Transverse colon (tissue), 4 donors: ENCODE results near the gene ZNF100. TPM values are rescaled to one million over a fixed set of nuclear protein-coding genes. Genes with fewer than 3 reads are reported as not detected.

Source experiments
- DNase-seq: peaks from one replicate; pipeline ENCODE4 v3.0.0-alpha.2; 2019
- H3K27ac ChIP-seq, 4 donors: fragments of 200-600 bp; sonication (generic); 2 replicates each; pipeline ENCODE4 v1.5.1; 2016 to 2018; ENCODE audit warnings: inconsistent platforms in 4 of 4
- H3K27me3 ChIP-seq: fragments of 200-600 bp; sonication (generic); 2 replicates; pipeline ENCODE4 v1.5.1; 2017; ENCODE audit warnings: inconsistent platforms
- H3K36me3 ChIP-seq, 4 donors: fragments of 200-600 bp; sonication (generic); 2 replicates each; pipeline ENCODE4 v1.5.1; 2017 to 2019; ENCODE audit warnings: inconsistent platforms in 4 of 4
- H3K4me1 ChIP-seq, 4 donors: fragments of 200-600 bp; sonication (generic); 2 replicates each; pipeline ENCODE4 v1.5.1; 2017 to 2020; ENCODE audit warnings: inconsistent platforms in 4 of 4
- H3K4me3 ChIP-seq, 4 donors: fragments of 200-600 bp; sonication (generic); 1 replicate in 1 of 4; 2 replicates in 3 of 4; pipeline versions ENCODE4 v1.5.1 to v1.6.1; 2017 to 2019; ENCODE audit warnings: inconsistent platforms in 4 of 4
- H3K9me3 ChIP-seq, 2 donors: fragments of 200-600 bp; sonication (generic); 2 replicates each; pipeline ENCODE4 v1.5.1; 2017 to 2019; ENCODE audit warnings: inconsistent platforms in 2 of 2
- CTCF ChIP-seq, 5 experiments: fragments of 200-600 bp in 3 of 5; fragments of 450-650 bp in 2 of 5; sonication (generic) in 3 of 5; IDR thresholded peaks; 1 replicate in 2 of 5; 2 replicates in 3 of 5; pipeline ENCODE4 v1.5.1; 2016 to 2017; ENCODE audit warnings: antibody characterized with exemption in 5 of 5, inconsistent platforms in 3 of 5, mild to moderate bottlenecking in 2 of 5, moderate library complexity in 1 of 5
- EP300 ChIP-seq: sonication (generic); formaldehyde crosslinking; IDR thresholded peaks from one replicate; pipeline ENCODE4 v1.6.1; 2017; ENCODE audit warnings: antibody characterized with exemption, low read depth
- POLR2A ChIP-seq: fragments of 450-650 bp; IDR thresholded peaks from one replicate; pipeline ENCODE4 v1.6.1; 2016; ENCODE audit warnings: antibody characterized with exemption, mild to moderate bottlenecking, moderate library complexity
- POLR2AphosphoS5 ChIP-seq, 3 donors: sonication (generic); formaldehyde crosslinking; IDR thresholded peaks; one replicate each; pipeline ENCODE4 v1.6.1; 2016; ENCODE audit warnings: antibody characterized with exemption in 3 of 3
- WGBS, 2 donors: methylation state at CpG; one replicate each; pipeline ENCODE4 v1.1.5; 2018; ENCODE audit warnings: low coverage in 1 of 2; 5-methylcytosine and 5-hydroxymethylcytosine counted together
- in situ Hi-C, 4 donors: fragments of 200-750 bp; cut with MboI; loops; one replicate each; pipeline versions ENCODE4 v1.15.0 to v1.15.1; 2017; ENCODE audit warnings: low sequenced_read_pairs in 3 of 4, low pct_ligation_motif_present in 1 of 4, low pct_unique_long_range_greater_than_20kb in 1 of 4
- intact Hi-C: fragments of 100-400 bp; cut with DNase I; formaldehyde crosslinking; loops from one replicate; pipeline ENCODE4 v1.15.1; 2023; ENCODE audit warnings: low total_unique reads
- total RNA-seq, 4 donors: library from RNA; depleted of rRNA; stranded (reverse); fragments of >200 nt; gene quantifications; one replicate each; pipeline ENCODE4 v1.1.0, GENCODE V29; 2016

Gene ZNF100
- total RNA-seq, 4 donors from 2014 or later, result 0.75 to 24.1 (median 9.0) TPM

- TF ChIP-seq EP300 (no peak), POLR2AphosphoS5 (IDR thresholded peaks at IDR 0.05) (no peak), CTCF (IDR thresholded peaks at IDR 0.05) (no peak), POLR2A (no peak)
- intact Hi-C loops, result no loop called here
Measured at GRCh38 chr19:21707065-21707464, 60.3 kb downstream of the ZNF100 start.

GRCh38 chr19:21705393-21705792 is 62.0 kb downstream of the ZNF100 start:
- no peak for TF ChIP-seq EP300
- no peak for TF ChIP-seq CTCF (IDR thresholded peaks at IDR 0.05)
- TF ChIP-seq POLR2A, result no peak
- no peak for TF ChIP-seq POLR2AphosphoS5 (IDR thresholded peaks at IDR 0.05)
- WGBS, 2 donors, result 45% methylated on average over 1 of the region's 1 CpG; no CpG with 5 or more reads in 1 of the 2 donors
- no peak for DNase-seq
- no peak overlapping the region for H3K4me3 ChIP-seq
- no peaks in the 10 kb centered on the region for H3K9me3 ChIP-seq
- H3K27ac ChIP-seq, result no peak overlapping the region
- in situ Hi-C loops (no loop called here), intact Hi-C loops (no loop called here)
- no peaks in the 10 kb centered on the region for H3K4me1 ChIP-seq
- no peaks in the 10 kb centered on the region for H3K27me3 ChIP-seq
- H3K36me3 ChIP-seq, result no peaks in the 10 kb centered on the region

More at GRCh38 chr19:21707065-21707464, 60.3 kb downstream of the ZNF100 start:
- Histone ChIP-seq H3K4me3 (no peak overlapping the region), H3K27me3 (no peaks in the 10 kb centered on the region), H3K27ac (no peak overlapping the region), H3K4me1 (no peaks in the 10 kb centered on the region), H3K36me3 (no peaks in the 10 kb centered on the region), H3K9me3 (no peaks in the 10 kb centered on the region)
- 94 to 96% methylated on average over 4 of the region's 4 CpGs for WGBS, 2 donors
- DNase-seq, result no peak
- in situ Hi-C loops, result no loop called here

GRCh38 chr19:21704320-21704719 is 63.1 kb downstream of the ZNF100 start:
- Histone ChIP-seq H3K36me3 (no peaks in the 10 kb centered on the region), H3K9me3 (no peaks in the 10 kb centered on the region), H3K27me3 (no peaks in the 10 kb centered on the region), H3K4me3 (no peak overlapping the region), H3K4me1 (no peaks in the 10 kb centered on the region), H3K27ac (no peak overlapping the region)
- 58 to 61% methylated on average over 3 of the region's 3 CpGs for WGBS, 2 donors
- no peak for DNase-seq
- intact Hi-C loops (no loop called here), in situ Hi-C loops (no loop called here)
- TF ChIP-seq POLR2AphosphoS5 (IDR thresholded peaks at IDR 0.05), result no peak
- no peak for TF ChIP-seq EP300
- TF ChIP-seq CTCF (IDR thresholded peaks at IDR 0.05), result no peak
- no peak for TF ChIP-seq POLR2A

GRCh38 chr19:21699197-21699596 is 68.2 kb downstream of the ZNF100 start:
- H3K4me1 ChIP-seq, result no peaks in the 10 kb centered on the region
- in situ Hi-C loops (loop anchor here in 1 of 4 donors (25.0 kb wide), 1 partner anchor 212 kb away; no protein-coding TSS in a partner anchor), intact Hi-C loops (loop anchor here (2.0 kb wide), 1 partner anchor 216 kb away; no protein-coding TSS in a partner anchor)
- H3K4me3 ChIP-seq, result no peak overlapping the region
- no peak for DNase-seq
- H3K27ac ChIP-seq, result no peak overlapping the region
- H3K36me3 ChIP-seq, result no peaks in the 10 kb centered on the region
- no peaks in the 10 kb centered on the region for H3K9me3 ChIP-seq
- no peaks in the 10 kb centered on the region for H3K27me3 ChIP-seq
- TF ChIP-seq POLR2A, result no peak
- TF ChIP-seq POLR2AphosphoS5 (IDR thresholded peaks at IDR 0.05), result no peak
- no peak for TF ChIP-seq EP300
- 57 to 61% methylated on average over 3 of the region's 3 CpGs for WGBS, 2 donors

GRCh38 chr19:21698215-21698614 is 69.2 kb downstream of the ZNF100 start:
- Histone ChIP-seq H3K27ac (no peak overlapping the region), H3K4me1 (no peaks in the 10 kb centered on the region), H3K9me3 (no peaks in the 10 kb centered on the region), H3K4me3 (no peak overlapping the region), H3K36me3 (no peaks in the 10 kb centered on the region), H3K27me3 (no peaks in the 10 kb centered on the region)
- TF ChIP-seq POLR2AphosphoS5 (IDR thresholded peaks at IDR 0.05), result no peak
- TF ChIP-seq CTCF (IDR thresholded peaks at IDR 0.05), result peak; percentile 36 to 59 (median 57)
- TF ChIP-seq EP300, result no peak
- DNase-seq, result no peak
- intact Hi-C loops, result loop anchor here (2.0 kb wide), 1 partner anchor 215 kb away; no protein-coding TSS in a partner anchor
- in situ Hi-C loops, result loop anchor here in 1 of 4 donors (25.0 kb wide), 1 partner anchor 211 kb away; no protein-coding TSS in a partner anchor
- WGBS, 2 donors, result 20 to 25% methylated on average over 4 of the region's 4 CpGs
